Chondrocyte (in vitro differentiated cells): Measurements from ENCODE around the gene CIAO3. TPM values are rescaled to one million over a fixed set of nuclear protein-coding genes. Genes with fewer than 3 reads are reported as not detected.
"Not testable (repeated sequence)": the region's sequence is repeated elsewhere in the genome, so short reads cannot be mapped to it uniquely, and the experiment has no call there.

Experiments used
- DNase-seq: peaks from one replicate; pipeline ENCODE4 v3.0.0; 2021; ENCODE audit warnings: mixed read lengths, low spot score
- H3K27ac Mint-ChIP-seq: one replicate; pipeline ENCODE4 v1.8.0; 2021; ENCODE audit warnings: mild to moderate bottlenecking, moderate library complexity, mixed read lengths; ENCODE audit not compliant: unreplicated experiment
- H3K27me3 Mint-ChIP-seq: 2 replicates; pipeline ENCODE4 v1.8.0; 2021; ENCODE audit warnings: low read depth, mixed read lengths
- H3K36me3 Mint-ChIP-seq: 2 replicates; pipeline ENCODE4 v1.8.0; 2021; ENCODE audit warnings: low read depth, mixed read lengths
- H3K4me1 Mint-ChIP-seq: 2 replicates; pipeline ENCODE4 v1.8.0; 2021; ENCODE audit warnings: low read depth, mild to moderate bottlenecking, mixed read lengths
- H3K4me3 Mint-ChIP-seq: one replicate; pipeline ENCODE4 v1.8.0; 2021; ENCODE audit warnings: mild to moderate bottlenecking, moderate library complexity, mixed read lengths; ENCODE audit not compliant: unreplicated experiment
- H3K9me3 Mint-ChIP-seq: 2 replicates; pipeline ENCODE4 v1.8.0; 2021; ENCODE audit warnings: low read depth, mixed read lengths
- CTCF ChIP-seq: fragments of 200-600 bp; sonication (generic); IDR thresholded peaks from 2 replicates; pipeline ENCODE4 v1.5.0; 2021; ENCODE audit warnings: antibody characterized with exemption, mild to moderate bottlenecking, moderate library complexity
- total RNA-seq: library from RNA; stranded (reverse); gene quantifications from 3 replicates; pipeline ENCODE4 v1.2.1, GENCODE V29; 2021

Gene CIAO3
- total RNA-seq, 1 donor from 2014 or later = 22.1 TPM

- no peaks in the 10 kb centered on the region for H3K9me3 Mint-ChIP-seq
- H3K4me1 Mint-ChIP-seq = peaks cover 23% of the 10 kb centered on the region
- H3K27me3 Mint-ChIP-seq = peaks cover 1% of the 10 kb centered on the region
- no peak for DNase-seq
- H3K36me3 Mint-ChIP-seq = no peaks in the 10 kb centered on the region
- H3K27ac Mint-ChIP-seq = peak within 1 kb of the TSS; percentile 17
- peak; percentile 7 for TF ChIP-seq CTCF
- H3K4me3 Mint-ChIP-seq = peak within 1 kb of the TSS; percentile 70
Observed at GRCh38 chr16:714558-715476, 26.0 kb downstream of the CIAO3 start, which contains the start of gene METRN. Gene METRN (plus strand): TSS chr16:715118. CDS start chr16:715290, 172 bp downstream.

- no peaks in the 10 kb centered on the region for H3K36me3 Mint-ChIP-seq
- H3K9me3 Mint-ChIP-seq = no peaks in the 10 kb centered on the region
- H3K27me3 Mint-ChIP-seq = peaks cover 1% of the 10 kb centered on the region
- TF ChIP-seq CTCF = no peak
- H3K4me1 Mint-ChIP-seq = peaks cover 21% of the 10 kb centered on the region
- no peak overlapping the region for H3K4me3 Mint-ChIP-seq
- no peak overlapping the region for H3K27ac Mint-ChIP-seq
- no peak for DNase-seq
Observed at GRCh38 chr16:714079-714478, 26.7 kb downstream of the CIAO3 start.

GRCh38 chr16:712740-713250 lies 28.0 kb downstream of the CIAO3 start:
- not testable (repeated sequence) for H3K9me3 Mint-ChIP-seq, DNase-seq, H3K36me3 Mint-ChIP-seq, H3K4me3 Mint-ChIP-seq
- H3K27ac Mint-ChIP-seq = peak overlapping the region; percentile 80
- H3K4me1 Mint-ChIP-seq = peaks cover 20% of the 10 kb centered on the region
- peak; percentile 81 for TF ChIP-seq CTCF
- H3K27me3 Mint-ChIP-seq = peaks cover 12% of the 10 kb centered on the region

GRCh38 chr16:711548-712320 lies 29.1 kb downstream of the CIAO3 start:
- Mint-ChIP-seq H3K9me3 (no peaks in the 10 kb centered on the region), H3K36me3 (no peaks in the 10 kb centered on the region), H3K4me1 (peaks cover 20% of the 10 kb centered on the region), H3K4me3 (no peak overlapping the region), H3K27ac (no peak overlapping the region), H3K27me3 (peaks cover 19% of the 10 kb centered on the region)
- TF ChIP-seq CTCF = peak; percentile 94
- DNase-seq = no peak

GRCh38 chr16:711084-711483 lies 29.7 kb downstream of the CIAO3 start:
- TF ChIP-seq CTCF = no peak
- no peak for DNase-seq
- Mint-ChIP-seq H3K4me3 (no peak overlapping the region), H3K27ac (no peak overlapping the region), H3K9me3 (no peaks in the 10 kb centered on the region), H3K4me1 (peaks cover 16% of the 10 kb centered on the region), H3K36me3 (no peaks in the 10 kb centered on the region), H3K27me3 (peaks cover 21% of the 10 kb centered on the region)
